ENCODE results near the gene MAGI3.
"Not testable (repeated sequence)": the region's sequence is repeated elsewhere in the genome, so short reads cannot be mapped to it uniquely, and the experiment has no call there.

DNA sequence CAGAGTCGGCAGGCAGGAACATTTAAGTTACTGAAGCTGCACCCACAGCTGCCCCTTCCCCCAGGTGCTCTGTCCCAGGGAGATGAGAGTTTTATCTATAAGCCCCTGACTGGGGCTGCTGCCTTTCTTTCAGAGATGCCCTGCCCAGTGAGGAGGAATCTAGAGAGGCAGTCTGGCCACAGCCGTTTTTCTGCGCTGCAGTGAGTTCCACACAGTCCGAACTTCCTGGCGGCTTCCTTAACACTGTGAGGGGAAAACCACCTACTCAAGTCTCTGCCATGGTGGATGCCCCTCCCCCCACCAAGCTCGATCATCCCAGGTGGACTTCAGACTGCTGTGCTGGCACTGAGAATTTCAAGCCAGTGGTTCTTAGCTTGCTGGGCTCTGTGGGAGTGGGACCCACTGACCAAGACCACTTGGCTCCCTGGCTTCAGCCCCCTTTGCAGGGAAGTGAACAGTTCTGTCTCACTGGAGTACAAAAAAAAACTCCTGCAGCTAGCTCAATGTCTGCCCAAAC, 185.5 kb downstream of the MAGI3 start:
- TF ChIP-seq POLR2A, EP300 (IDR thresholded peaks at IDR 0.05): not testable (repeated sequence)
- TF ChIP-seq, protein P1, sequence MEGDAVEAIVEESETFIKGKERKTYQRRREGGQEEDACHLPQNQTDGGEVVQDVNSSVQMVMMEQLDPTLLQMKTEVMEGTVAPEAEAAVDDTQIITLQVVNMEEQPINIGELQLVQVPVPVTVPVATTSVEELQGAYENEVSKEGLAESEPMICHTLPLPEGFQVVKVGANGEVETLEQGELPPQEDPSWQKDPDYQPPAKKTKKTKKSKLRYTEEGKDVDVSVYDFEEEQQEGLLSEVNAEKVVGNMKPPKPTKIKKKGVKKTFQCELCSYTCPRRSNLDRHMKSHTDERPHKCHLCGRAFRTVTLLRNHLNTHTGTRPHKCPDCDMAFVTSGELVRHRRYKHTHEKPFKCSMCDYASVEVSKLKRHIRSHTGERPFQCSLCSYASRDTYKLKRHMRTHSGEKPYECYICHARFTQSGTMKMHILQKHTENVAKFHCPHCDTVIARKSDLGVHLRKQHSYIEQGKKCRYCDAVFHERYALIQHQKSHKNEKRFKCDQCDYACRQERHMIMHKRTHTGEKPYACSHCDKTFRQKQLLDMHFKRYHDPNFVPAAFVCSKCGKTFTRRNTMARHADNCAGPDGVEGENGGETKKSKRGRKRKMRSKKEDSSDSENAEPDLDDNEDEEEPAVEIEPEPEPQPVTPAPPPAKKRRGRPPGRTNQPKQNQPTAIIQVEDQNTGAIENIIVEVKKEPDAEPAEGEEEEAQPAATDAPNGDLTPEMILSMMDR (IDR thresholded peaks at IDR 0.05), result not testable (repeated sequence)
